Epithelial cell of proximal tubule (primary cell): ENCODE measurements around the gene OTUB1. TPM values are rescaled to one million over a fixed set of nuclear protein-coding genes. Genes with fewer than 3 reads are reported as not detected.

Experiments
- DNase-seq: peaks from one replicate; pipeline ENCODE4 v3.0.0-alpha.2; 2011; ENCODE audit warnings: low read depth
- H3K4me3 ChIP-seq: 2 replicates; pipeline ENCODE4 v1.5.1; 2011; ENCODE audit warnings: low read depth, mild to moderate bottlenecking, low read length
- CTCF ChIP-seq: conservative IDR thresholded peaks from 2 replicates; pipeline ENCODE4 v1.5.1; 2012; ENCODE audit warnings: low read depth, mild to moderate bottlenecking, low read length
- total RNA-seq: library from RNA; depleted of rRNA; stranded (reverse); fragments of >200 nt; gene quantifications from 2 replicates; pipeline ENCODE4 v1.2.3, GENCODE V29; 2015

The OTUB1 gene
- total RNA-seq, 1 donor from 2014 or later: 109 TPM

- no peak for DNase-seq
- TF ChIP-seq CTCF: no peak
- peak overlapping the region; percentile 6 for H3K4me3 ChIP-seq
These were observed 14.7 kb downstream of the OTUB1 start for GRCh38 chr11:64000740-64001483.

- H3K4me3 ChIP-seq: no peak overlapping the region
- no peak for DNase-seq
- no peak for TF ChIP-seq CTCF
These were observed 15.5 kb downstream of the OTUB1 start for GRCh38 chr11:64001484-64002420.

GRCh38 chr11:64003807-64004589, 17.8 kb downstream of the OTUB1 start:
- DNase-seq: peak; percentile 42
- H3K4me3 ChIP-seq: no peak overlapping the region
- TF ChIP-seq CTCF: no peak

GRCh38 chr11:64004590-64004984, 18.3 kb downstream of the OTUB1 start:
- TF ChIP-seq CTCF: no peak
- DNase-seq: no peak

GRCh38 chr11:64005691-64006090, 19.5 kb downstream of the OTUB1 start:
- H3K4me3 ChIP-seq: no peak overlapping the region
- TF ChIP-seq CTCF: no peak
- no peak for DNase-seq

More at GRCh38 chr11:64004590-64004984, 18.3 kb downstream of the OTUB1 start:
- H3K4me3 ChIP-seq: no peak overlapping the region

GRCh38 chr11:64006398-64006797, 20.2 kb downstream of the OTUB1 start:
- no peak overlapping the region for H3K4me3 ChIP-seq
- TF ChIP-seq CTCF: no peak

More at GRCh38 chr11:64006398-64006797, 20.2 kb downstream of the OTUB1 start:
- no peak for DNase-seq
